GM18499 (cell line): Measurements from ENCODE around the gene FBXW8.

Experiments used
- ATAC-seq: cut with Tn5 transposase; IDR thresholded peaks from one replicate; pipeline ENCODE4 v1.9.1; 2021; ENCODE audit warnings: moderate number of reproducible peaks; ENCODE audit not compliant: insufficient read depth, unreplicated experiment

Gene FBXW8

DNA sequence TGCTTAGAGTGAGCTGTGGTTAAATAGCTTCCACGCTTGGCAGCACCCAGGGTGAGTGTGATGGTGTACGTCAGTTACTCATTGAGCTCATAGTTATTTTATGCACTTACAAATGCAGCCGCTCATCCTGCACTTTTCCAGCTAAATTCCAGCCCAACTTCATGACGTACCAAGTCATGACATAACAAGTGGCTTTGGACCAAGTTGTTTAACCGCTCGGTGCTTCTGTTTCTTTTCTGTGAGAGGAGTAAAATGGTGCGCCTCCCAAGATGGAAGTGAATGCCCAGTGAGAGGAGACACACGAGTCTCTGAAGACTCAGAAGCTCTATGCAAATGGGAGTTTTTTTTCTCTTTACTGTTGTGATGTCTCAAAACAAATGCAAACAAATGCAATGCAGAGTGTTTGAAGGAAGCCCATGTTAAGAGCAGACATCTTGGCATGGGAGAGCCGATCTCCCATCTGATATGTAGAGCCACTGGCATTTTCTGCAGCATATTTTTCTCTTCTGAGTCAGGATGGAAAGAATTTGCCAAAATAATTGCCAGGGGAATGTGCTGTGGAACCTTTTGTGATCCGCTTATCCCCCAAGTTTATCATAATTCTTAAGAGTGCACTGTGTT is 72.2 kb downstream of the FBXW8 start:
- no peak for ATAC-seq

DNA sequence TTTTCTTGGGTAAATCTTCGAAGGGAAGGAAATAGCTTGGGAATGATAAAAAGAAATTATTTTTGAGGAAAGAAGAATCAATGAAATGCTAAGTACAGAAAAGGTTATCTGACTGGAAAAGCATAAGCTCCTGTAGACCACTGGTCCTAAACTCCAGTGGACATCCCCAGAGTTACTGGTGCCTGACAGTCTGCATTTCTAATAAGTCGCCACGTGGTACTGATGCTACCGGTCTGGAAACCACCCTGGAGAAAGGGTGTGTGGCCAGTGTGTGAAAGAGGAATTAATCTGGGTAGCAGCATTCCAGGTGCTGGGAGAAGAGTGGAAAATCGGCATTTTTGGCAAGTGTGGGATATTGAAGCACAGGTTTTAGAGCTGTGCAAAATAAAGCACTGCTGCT is 73.3 kb downstream of the FBXW8 start:
- ATAC-seq, result no peak

DNA sequence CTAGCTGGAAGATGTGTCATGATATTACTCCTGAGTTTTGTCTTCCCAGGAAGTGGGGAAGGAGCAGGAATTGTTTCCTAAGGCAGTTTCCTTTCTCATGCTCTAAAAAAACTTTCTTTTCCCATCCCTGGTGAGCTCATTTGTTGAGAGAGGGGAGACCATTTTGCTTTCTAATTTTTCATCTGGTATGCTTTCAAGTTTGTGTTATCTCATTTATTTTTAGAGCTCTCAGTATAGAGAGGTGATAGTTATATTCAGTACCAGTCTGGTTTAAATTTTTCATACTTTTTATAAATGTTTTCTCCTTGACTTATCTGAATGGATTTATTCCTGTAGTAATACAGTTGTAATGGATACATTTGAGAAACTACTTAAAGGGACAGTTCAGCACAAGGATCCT is 79.6 kb downstream of the FBXW8 start:
- ATAC-seq, result no peak

DNA sequence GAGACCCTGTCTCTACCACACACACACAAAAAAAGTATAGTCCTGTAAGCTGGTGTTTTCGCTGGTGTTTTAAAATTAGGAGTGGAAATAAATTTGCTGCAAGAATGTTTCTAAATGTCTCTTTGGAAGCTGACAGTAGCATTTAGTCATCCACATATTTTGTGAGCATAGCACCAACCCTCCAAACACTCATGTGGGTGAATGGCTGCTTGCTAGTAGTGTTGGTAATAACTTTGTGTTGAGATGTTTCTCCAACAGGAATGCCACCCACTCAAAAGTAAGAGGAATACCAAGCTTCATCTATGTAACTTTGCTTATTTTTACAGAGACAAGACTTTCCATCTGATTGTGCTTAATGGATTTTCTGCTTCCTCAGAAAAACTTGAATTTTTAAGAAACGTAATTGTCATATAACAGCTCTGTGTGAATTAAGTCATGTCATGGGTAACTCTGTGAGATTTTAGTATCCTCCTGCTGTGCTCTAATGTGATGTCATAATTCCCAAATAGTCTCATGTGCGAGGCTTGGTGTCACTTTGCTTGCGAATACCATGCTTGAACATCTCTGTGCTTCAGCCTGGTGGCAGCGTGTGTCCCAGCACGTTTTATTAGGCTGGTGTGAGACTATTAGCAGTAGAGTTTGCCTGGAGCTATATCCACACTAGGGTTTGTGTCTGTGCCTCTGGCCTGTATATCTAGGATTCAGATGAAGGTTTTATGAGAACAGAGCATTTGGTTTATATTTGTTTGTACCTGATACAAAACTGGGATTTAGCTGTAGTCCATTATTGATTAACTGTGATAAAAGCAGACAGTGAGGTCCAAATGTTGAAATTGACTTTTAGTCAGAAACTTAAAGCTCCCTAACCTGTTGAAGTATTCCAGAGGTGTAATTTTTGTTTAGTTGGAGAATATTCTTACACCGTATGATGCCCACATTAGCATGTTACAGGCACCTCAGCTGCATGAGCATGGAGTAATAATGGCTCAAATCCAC is 80.5 kb downstream of the FBXW8 start:
- no peak for ATAC-seq

DNA sequence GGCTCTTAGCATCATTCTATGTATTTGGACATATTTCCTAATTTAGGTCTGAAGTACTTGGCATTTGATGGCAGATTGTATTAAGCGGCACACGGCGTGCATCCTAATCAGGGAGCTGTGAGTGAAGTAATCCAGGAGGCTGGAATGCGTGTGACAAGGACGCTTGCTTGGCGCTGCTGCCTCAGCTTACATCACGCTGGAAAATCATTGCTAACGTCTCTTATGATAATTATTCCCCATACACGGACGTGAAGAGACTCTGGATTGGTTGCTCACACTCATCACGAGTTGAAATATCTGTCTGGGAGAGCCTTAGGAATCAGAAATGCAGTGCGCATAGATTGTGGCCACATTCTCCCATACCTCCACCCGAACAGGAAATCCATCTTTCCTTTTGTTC is 85.3 kb downstream of the FBXW8 start:
- no peak for ATAC-seq

DNA sequence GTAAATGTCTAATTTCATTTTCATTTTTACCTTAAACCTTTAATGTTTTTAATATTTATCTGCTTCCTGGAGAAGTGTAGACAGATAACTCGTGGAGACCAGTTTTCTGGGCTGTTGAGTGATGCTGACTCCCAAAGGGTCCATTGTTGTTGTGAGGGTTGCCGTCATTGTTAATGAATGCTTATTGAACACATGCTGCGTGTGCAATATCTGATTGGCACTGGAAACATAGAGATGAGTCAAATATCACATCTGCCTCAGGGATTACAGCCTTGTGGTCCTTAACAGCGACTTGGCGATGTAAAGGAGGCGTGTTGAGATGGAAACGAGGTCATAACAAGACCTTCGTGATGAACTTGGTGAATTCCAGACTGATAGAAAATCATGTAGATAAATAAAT is 85.9 kb downstream of the FBXW8 start:
- no peak for ATAC-seq

DNA sequence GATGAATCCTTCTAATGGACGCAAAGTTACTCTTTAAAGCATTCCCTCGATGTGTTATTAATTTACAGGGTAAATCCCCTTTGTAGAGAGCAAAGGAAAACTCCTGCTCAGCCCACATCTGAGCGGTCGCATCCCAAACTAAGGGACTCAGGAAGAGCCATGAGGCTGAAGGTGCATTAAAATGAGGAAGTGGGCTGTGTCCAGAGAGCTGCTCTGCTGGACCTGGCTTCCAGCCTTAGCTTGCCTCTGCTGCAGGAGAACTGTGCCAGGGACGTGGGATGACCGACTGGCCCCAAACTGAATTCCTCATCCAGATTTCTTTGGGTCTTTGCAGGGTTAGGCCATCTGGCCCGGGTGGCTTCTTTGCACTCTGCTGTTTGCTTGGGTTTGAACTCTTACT is 88.3 kb downstream of the FBXW8 start:
- no peak for ATAC-seq

DNA sequence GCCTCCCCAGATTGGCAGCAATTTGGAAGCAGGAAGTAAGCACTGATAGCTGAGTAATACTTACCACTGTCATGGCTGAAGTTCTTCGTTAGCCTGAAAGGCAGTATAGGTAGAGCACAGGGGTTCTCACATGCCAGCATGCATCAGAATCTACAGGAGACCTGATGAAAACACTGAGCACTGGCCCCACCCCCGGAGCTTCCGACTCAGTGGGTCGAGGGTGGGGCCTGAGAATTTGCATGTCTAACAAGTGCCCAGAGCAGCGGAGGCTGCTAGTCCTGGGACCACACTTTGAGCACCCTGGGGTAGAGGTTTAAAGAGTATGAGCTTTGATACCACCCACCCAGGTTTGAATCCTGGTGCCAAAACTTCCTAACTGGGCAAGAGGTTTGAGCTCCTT is 89.6 kb downstream of the FBXW8 start:
- ATAC-seq, result no peak

DNA sequence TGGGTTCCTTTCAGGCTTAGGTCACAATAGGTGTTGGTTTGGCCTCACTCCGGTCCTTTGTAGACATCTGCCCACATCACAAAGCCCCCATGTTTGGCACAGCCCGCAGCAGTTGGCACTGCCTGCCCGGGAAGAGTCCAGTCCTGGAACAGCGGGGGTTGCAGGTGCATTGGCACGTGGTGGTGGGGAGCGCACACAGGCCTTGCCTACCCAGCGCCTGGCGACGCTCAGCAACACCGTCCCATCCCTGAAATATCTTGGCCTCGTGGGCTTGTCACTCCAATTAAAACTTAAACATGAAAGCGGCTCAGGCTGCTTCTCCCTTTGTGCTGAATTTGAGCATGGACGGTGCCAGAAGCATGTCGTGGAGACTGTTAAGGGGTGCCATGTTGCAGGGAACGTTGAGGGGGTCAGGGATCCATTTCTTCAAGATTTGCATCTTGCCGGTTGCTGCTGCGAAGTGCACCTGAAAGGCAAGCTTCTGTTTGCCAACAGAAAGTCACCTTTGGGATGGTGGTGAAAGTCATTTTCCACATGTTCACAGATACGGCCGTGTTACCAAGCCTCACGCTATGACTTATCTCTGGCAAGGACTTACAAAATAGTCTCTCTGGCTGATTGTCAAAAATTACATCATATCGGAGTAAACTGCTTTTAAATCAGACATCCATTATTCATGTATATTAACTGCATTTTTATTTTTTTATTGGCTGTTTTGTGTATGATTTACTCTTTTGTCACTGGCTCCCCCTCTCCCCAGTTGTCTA is 91.5 kb downstream of the FBXW8 start:
- no peak for ATAC-seq

DNA sequence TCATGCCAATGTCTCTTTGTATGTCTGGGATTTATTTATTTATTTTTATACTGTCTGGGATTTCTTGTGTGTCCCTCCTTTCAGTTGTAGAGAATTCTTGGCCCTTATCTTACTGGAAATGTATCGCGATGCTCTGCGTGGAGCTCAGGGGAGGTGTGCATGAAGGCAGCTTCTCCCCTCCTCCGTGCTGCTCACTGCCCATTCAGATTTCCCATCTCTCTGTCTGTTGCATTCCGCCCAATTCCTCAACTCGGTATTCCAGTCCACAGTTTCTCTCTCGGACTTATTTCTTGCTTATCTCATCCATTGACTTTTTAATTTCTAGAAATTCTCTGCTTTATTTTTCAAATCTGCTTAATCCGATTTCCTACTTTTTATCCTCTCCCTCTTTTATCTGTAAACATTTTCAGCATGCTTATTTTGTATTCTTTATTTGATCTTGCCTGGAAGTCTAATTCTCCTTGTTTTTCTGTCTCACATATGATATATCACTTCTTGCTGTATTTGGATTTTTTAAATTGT is 93.2 kb downstream of the FBXW8 start:
- no peak for ATAC-seq

DNA sequence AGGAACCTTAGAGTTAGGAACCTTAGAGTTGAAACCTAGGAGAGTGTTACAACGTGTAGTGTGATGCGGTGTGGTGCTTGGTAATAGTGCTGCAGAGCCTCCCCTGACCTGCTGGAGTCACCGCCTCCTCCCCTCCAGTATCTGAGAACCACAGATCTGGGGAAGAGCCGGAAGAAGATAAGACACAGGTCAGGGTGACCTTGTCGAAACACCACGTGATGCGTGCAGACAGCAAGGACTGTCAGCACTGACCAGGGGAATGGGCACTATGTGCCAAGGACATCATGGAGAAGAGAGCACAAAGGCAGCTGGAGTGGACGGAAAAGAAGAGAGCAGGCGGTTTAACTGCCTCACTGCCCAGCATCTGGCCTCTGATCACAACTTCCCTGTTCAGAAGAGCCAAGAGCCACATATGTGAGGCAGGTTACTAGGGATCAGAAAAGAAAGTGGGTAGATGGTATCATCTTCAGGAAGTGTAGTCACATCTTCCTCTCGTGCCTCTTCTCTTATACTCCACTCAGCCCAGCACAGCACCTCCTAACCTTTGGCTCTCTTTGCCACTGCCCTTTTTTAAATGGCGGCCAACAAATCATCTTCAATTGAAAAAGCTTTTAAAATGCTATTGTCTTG is 94.8 kb downstream of the FBXW8 start:
- no peak for ATAC-seq

DNA sequence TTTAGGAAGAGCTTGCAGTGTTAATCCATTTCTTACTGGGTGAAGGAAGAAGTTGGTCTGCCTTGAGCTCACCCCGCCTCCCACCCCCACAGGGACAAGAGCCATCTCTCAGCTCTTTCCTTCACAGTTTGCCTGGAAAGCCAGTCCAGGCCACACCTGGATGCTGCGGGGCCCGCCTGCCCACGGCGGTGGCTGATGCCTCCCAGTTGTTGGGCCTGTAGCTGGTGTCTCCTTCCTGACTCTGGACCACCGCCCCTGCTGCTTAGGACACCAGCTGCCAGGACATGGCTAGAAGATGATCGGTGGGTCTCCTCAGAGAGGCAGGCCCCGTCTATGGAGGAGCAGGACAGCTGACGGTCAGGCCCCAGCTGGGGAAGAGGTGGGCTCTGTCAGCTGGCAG is 95.6 kb downstream of the FBXW8 start:
- ATAC-seq, result no peak

DNA sequence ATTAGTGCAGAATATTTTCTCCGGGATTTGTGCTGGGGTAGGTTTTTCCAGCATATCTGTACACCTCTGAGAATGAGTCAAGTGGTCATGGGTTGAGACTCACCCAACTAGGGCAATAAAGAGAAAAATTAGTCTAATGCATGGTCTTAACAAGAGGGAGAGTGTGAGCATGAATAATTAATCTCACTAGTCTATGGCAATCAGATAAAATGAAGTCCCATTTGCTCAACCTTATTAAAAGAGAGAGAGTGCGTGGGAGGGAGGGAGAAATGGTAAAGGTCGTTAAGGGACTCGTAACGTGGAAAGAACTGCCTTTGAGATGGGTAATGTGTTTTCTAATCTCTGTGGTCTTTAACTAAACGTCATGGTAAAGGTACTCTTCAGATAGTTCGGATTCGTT is 96.8 kb downstream of the FBXW8 start:
- no peak for ATAC-seq

DNA sequence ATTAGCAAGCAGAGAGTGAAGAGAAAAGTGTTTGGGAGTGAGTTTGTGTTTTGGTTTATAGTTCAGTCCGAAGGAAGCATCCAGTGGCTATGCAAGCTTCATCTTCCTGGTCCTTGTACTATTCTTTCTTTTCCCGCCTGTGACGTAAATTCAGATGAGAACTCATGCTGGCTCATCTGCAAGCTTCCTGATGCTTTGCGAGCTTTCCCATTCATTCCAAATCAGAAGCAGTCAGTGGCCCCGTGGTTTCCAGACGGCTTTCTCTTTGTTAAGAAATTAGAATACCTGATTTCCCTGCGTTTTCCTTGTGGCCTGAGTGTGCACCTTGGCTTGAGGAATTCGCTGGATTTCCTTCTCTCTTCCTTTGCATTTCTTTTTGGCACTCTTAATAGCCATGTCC is 99.0 kb downstream of the FBXW8 start:
- ATAC-seq, result no peak

DNA sequence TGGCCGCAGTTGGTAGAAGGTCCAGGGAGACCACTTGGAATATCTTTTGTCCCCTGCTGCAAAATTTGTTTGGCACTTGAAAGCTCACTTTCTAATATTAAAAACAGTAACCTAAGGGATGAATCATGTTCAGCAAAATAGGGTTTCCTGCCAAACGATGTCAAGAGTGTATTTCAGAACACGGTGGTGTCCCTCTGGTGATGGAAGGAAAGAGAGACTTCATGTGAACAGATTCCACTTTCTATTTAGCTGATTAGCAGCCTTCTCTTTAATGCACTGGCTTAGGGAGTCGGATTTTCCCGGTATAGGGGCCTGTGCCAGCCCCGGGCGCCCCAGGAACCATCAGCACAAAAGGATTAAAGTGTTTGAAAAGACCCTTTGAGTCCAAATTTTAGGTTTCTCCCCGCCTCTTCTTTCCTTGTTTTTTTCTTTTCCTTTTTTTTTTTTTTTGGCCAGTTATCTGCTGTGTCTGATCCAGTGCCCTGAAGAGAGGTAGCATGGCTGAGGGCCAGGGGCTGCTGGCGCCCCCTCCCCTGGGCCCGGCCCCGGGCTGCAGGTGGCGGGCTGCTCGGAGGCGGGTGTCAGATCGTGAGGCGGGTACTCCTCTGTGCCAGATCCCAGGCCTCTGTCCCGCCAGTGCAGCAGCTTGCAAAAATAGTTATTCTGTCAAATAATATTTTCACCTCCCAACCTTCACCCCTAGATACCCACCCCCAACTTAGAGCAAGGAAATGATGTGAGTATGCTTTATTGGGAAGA is 100.1 kb downstream of the FBXW8 start:
- ATAC-seq, result no peak

DNA sequence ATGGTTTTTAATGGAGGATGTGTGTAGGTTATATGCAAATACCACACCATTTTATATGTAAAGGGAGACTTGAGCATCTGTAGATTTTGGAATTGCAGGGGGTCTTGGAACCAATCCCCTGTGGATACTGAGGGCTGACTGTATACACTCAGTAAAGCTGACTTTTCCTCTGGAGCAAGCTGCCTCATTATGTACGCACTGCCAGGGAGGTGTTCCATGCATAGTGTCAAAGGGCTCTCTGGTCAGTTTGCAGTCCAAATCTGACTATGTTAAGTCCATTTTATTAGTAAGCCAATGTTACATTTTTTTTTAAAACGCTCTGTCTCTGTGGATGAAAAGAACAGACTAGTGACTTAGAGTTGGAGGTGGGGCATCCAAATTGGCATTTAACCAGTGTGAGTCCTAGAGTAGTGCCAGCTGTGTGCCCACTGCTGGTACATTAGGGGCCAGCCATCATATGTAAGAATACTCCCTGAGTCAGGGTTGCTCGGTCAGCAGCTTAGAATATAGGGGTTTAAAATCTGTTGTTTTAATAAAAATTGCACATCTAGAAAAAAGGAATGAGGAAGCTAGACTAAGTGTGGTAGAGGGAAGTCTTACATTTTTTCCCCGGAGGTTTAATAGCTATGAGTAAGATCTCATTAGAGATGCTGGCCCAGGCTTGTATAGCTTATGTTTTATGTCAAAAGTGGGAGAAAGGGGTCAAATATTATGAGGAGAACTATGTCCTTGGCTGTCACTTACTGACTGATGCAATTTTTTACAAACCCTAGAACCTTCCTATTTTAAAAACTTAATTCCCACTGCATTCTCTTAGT is 101.4 kb downstream of the FBXW8 start:
- no peak for ATAC-seq

DNA sequence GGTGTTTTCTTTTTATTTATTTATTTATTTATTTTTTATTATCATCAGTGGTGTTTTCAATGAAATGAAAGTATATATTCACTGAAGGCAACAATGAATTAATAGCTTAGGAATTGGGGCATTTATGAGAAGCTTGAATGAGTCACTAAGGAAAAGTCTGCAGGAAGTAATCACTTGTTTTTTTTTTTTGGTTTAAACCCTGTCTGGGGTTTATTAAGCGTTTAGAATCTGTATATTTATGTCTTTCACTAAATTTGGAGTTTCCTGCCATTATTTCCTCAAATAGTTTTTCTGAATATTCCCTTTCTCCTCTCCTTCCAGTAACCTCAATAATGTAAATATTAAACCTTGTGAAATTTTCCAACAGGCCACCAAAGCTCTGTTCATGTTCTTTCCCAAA is 103.0 kb downstream of the FBXW8 start:
- ATAC-seq, result no peak

DNA sequence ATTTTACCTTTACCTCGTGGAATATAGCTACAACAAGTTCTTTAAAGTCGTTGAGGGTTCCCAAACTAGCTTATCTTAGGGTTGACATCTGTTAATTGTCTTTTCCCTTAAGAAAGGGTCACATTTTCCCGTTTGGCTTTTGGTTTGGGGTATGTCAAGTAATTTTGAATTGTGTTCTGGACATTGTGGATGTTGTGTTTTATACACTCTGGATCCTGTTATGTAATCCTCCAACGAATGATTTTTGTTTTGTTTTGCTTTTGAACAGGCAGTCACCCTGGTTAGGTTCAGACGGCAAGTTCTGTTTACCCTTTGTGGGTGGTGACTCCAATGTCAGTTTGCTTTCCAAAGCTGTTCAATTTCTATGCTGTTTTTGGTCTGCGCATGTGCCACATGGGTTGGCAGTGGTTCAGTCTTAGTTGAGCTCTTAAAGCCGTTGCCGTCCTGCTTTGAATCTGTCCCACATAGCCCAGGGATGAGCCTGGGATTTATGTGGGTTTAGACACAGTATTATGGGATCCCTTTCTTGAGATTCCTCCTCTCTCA is 103.7 kb downstream of the FBXW8 start:
- ATAC-seq, result no peak

DNA sequence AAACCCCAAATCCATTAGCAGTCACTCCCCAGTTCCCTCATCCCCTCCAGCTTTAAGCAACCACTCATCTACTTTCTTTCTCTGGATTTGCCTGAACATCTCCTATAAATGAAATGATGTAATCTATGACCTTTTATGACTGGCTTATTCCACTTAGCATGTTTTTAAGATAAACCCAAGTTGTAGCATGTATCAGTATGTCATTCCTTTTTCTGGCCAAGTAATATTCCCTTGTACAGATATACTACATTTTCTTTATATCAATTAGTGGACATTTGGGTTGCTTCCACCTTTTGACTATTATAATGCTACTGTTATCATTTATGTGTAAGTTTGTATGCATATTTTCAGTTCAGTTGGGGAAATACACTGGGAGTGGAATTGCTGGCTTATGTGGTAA is 105.1 kb downstream of the FBXW8 start:
- ATAC-seq, result no peak
